IMR-90 (cell line): ENCODE data around the gene TRIM66. TPM values are rescaled to one million over a fixed set of nuclear protein-coding genes. Genes with fewer than 3 reads are reported as not detected.

Source experiments
- ATAC-seq: fragments of 200-7000 bp; cut with Tn5 transposase; 2 replicates; pipeline ENCODE4 v1.9.1; 2020; ENCODE audit warnings: low read depth, mild to moderate bottlenecking, moderate library complexity
- BruUV-seq: library from RNA; stranded (reverse); fragments of 400-500 nt; replicated peaks from 2 replicates; lab custom pipeline; 2021; lab: Mats Ljungman, UMichigan
- CTCF ChIA-PET: fragments of 300-600 bp; formaldehyde crosslinking; extraction: SDS; loops from one replicate; lab custom pipeline; 2021; ENCODE audit warnings: antibody characterized with exemption; lab: Yijun Ruan, JAX
- POLR2A ChIA-PET: fragments of 300-600 bp; sonication (Branson Sonifier 250); formaldehyde crosslinking; loops from one replicate; lab custom pipeline; 2022; ENCODE audit warnings: antibody characterized with exemption; ENCODE audit not compliant: unreplicated experiment; lab: Charles Lee
- DNase-seq: peaks from one replicate; pipeline ENCODE4 v3.0.0; 2013
- H2AFZ ChIP-seq: replicated peaks from 2 replicates; pipeline ENCODE3; 2013; ENCODE audit warnings: low read length, mild to moderate bottlenecking; ENCODE audit not compliant: poor library complexity
- H2AK5ac ChIP-seq: 2 replicates; pipeline ENCODE4 v1.6.1; 2013; ENCODE audit warnings: low read depth, low read length, inconsistent platforms
- H2AK9ac ChIP-seq: replicated peaks from 2 replicates; pipeline ENCODE3; 2013; ENCODE audit warnings: mild to moderate bottlenecking, low read depth, low read length, moderate library complexity; ENCODE audit not compliant: poor library complexity
- H2BK120ac ChIP-seq: 2 replicates; pipeline ENCODE4 v1.6.1; 2013; ENCODE audit warnings: low read depth, low read length, inconsistent platforms
- H2BK15ac ChIP-seq: 3 replicates; pipeline ENCODE4 v1.6.1; 2013; ENCODE audit warnings: low read depth, low read length, inconsistent platforms
- H2BK20ac ChIP-seq: 2 replicates; pipeline ENCODE4 v1.6.1; 2013; ENCODE audit warnings: low read depth, mild to moderate bottlenecking, inconsistent platforms, low read length, moderate library complexity
- H2BK5ac ChIP-seq: 2 replicates; pipeline ENCODE4 v1.6.1; 2013; ENCODE audit warnings: mild to moderate bottlenecking, low read depth, low read length, inconsistent platforms; ENCODE audit not compliant: poor library complexity, severe bottlenecking
- H3K14ac ChIP-seq: replicated peaks from 2 replicates; pipeline ENCODE4 v1.6.1; 2013; ENCODE audit warnings: low read depth, low read length, inconsistent platforms
- H3K18ac ChIP-seq: 2 replicates; pipeline ENCODE4 v1.6.1; 2013; ENCODE audit warnings: low read depth, low read length, control low read depth
- H3K23ac ChIP-seq: 2 replicates; pipeline ENCODE4 v1.6.1; 2013; ENCODE audit warnings: low read depth, low read length, inconsistent platforms
- H3K27ac ChIP-seq: 2 replicates; pipeline ENCODE4 v1.5.1; 2013; ENCODE audit warnings: mild to moderate bottlenecking, control low read depth, low read length; ENCODE audit not compliant: insufficient read depth
- H3K27me3 ChIP-seq: 2 replicates; pipeline ENCODE4 v1.6.1; 2013; ENCODE audit warnings: low read length; ENCODE audit not compliant: control insufficient read depth, insufficient read depth
- H3K36me3 ChIP-seq: 2 replicates; pipeline ENCODE4 v1.6.1; 2013; ENCODE audit warnings: low read length, mixed read lengths; ENCODE audit not compliant: control insufficient read depth, insufficient read depth
- H3K4ac ChIP-seq: 2 replicates; pipeline ENCODE4 v1.6.1; 2013; ENCODE audit warnings: low read depth, low read length, inconsistent platforms
- H3K4me1 ChIP-seq: 2 replicates; pipeline ENCODE4 v1.6.1; 2013; ENCODE audit warnings: low read length, mixed read lengths; ENCODE audit not compliant: control insufficient read depth, insufficient read depth
- H3K4me2 ChIP-seq: 2 replicates; pipeline ENCODE4 v1.6.1; 2013; ENCODE audit warnings: low read depth, mild to moderate bottlenecking, control low read depth, low read length, moderate library complexity
- H3K4me3 ChIP-seq: 2 replicates; pipeline ENCODE4 v1.5.1; 2013; ENCODE audit warnings: low read depth, mild to moderate bottlenecking, control low read depth, low read length, moderate library complexity; ENCODE audit not compliant: insufficient read depth
- H3K56ac ChIP-seq: 2 replicates; pipeline ENCODE4 v1.6.1; 2013; ENCODE audit warnings: low read length, inconsistent platforms; ENCODE audit not compliant: insufficient read depth; ENCODE audit errors: extremely low read depth
- H3K79me1 ChIP-seq, 2 experiments: 2 replicates each; pipeline ENCODE4 v1.6.1; 2013; ENCODE audit warnings: low read length in 2 of 2, inconsistent platforms in 1 of 2, low read depth in 1 of 2
- H3K9ac ChIP-seq: 2 replicates; pipeline ENCODE4 v1.6.1; 2013; ENCODE audit warnings: low read depth, low read length, control low read depth
- H3K9me1 ChIP-seq: 2 replicates; pipeline ENCODE4 v1.6.1; 2013; ENCODE audit warnings: low read length, inconsistent platforms; ENCODE audit not compliant: insufficient read depth
- H3K9me3 ChIP-seq: 2 replicates; pipeline ENCODE4 v1.6.1; 2013; ENCODE audit warnings: low read length; ENCODE audit not compliant: control insufficient read depth, insufficient read depth
- H4K20me1 ChIP-seq: 2 replicates; pipeline ENCODE4 v1.6.1; 2013; ENCODE audit warnings: low read length, inconsistent platforms; ENCODE audit not compliant: insufficient read depth
- H4K5ac ChIP-seq: 2 replicates; pipeline ENCODE4 v1.6.1; 2013; ENCODE audit warnings: mild to moderate bottlenecking, low read depth, low read length, control low read depth
- H4K8ac ChIP-seq, 2 experiments: 2 replicates each; pipeline ENCODE4 v1.6.1; 2013; ENCODE audit warnings: low read depth in 2 of 2, low read length in 2 of 2, control low read depth in 1 of 2, inconsistent platforms in 1 of 2
- H4K91ac ChIP-seq: 2 replicates; pipeline ENCODE4 v1.6.1; 2013; ENCODE audit warnings: low read depth, low read length, inconsistent platforms; ENCODE audit not compliant: insufficient read depth
- CEBPB ChIP-seq: IDR thresholded peaks from 2 replicates; pipeline ENCODE4 v1.6.1; 2012; ENCODE audit warnings: low read depth, low read length, improper control_type of control experiment
- FOS ChIP-seq: fragments of 150-350 bp; IDR thresholded peaks from 2 replicates; pipeline ENCODE4 v1.6.1; 2016; ENCODE audit warnings: low read depth, low read length
- MAFK ChIP-seq: IDR thresholded peaks from 2 replicates; pipeline ENCODE4 v1.6.1; 2012; ENCODE audit warnings: low read depth, low read length, improper control_type of control experiment
- MXI1 ChIP-seq: IDR thresholded peaks from 2 replicates; pipeline ENCODE4 v1.6.1; 2012; ENCODE audit warnings: low read depth, mild to moderate bottlenecking, low read length, moderate library complexity, borderline replicate concordance
- NFE2L2 ChIP-seq: fragments of 150-350 bp; IDR thresholded peaks from 2 replicates; pipeline ENCODE4 v1.6.1; 2016; ENCODE audit warnings: low read depth, mild to moderate bottlenecking, low read length
- RCOR1 ChIP-seq: IDR thresholded peaks from 2 replicates; pipeline ENCODE4 v1.6.1; 2012; ENCODE audit warnings: mild to moderate bottlenecking, low read length, improper control_type of control experiment; ENCODE audit not compliant: insufficient replicate concordance
- SMC3 ChIP-seq: fragments of 150-350 bp; IDR thresholded peaks from 2 replicates; pipeline ENCODE4 v1.6.1; 2016; ENCODE audit warnings: low read depth, mild to moderate bottlenecking, antibody characterized with exemption, low read length, moderate library complexity
- WGBS, 2 experiments: methylation state at CpG; one replicate each; pipeline versions ENCODE4 v1.1.5 to v1.1.7; 2013; ENCODE audit warnings: missing lambda C conversion rate in 2 of 2; ENCODE audit not compliant: insufficient read length in 1 of 2; ENCODE audit errors: extremely low coverage in 2 of 2; 5-methylcytosine and 5-hydroxymethylcytosine counted together
- dilution Hi-C: fragments of 300-500 bp; cut with HindIII; formaldehyde crosslinking; loops from one replicate; pipeline ENCODE4 v1.14.3; 2018; ENCODE audit warnings: low sequenced_read_pairs; ENCODE audit not compliant: unreplicated experiment
- in situ Hi-C: fragments of 300-500 bp; cut with MboI; formaldehyde crosslinking; loops from 3 replicates; pipeline ENCODE4 v1.14.3; 2019; ENCODE audit warnings: low sequenced_read_pairs, inconsistent platforms, mixed read lengths
- intact Hi-C: fragments of 100-400 bp; cut with micrococcal nuclease; formaldehyde crosslinking; loops from 2 replicates; pipeline ENCODE4 v1.10.0; 2022
- polyA plus RNA-seq, 3 experiments: library from polyadenylated mRNA; depleted of rRNA; stranded (reverse); fragments of >200 nt; gene quantifications; 2 replicates each; pipeline ENCODE4 v1.2.3, GENCODE V29; 2012; ENCODE audit warnings: low replicate concordance in 1 of 3
- total RNA-seq: library from RNA; depleted of rRNA; stranded (reverse); fragments of >200 nt; gene quantifications from 2 replicates; pipeline ENCODE4 v1.2.3, GENCODE V29; 2012
- TF ChIP-seq, protein P1 (sequence below): fragments of 150-350 bp; IDR thresholded peaks from 2 replicates; pipeline ENCODE4 v1.6.1; 2017; ENCODE audit warnings: mild to moderate bottlenecking, antibody characterized with exemption, low read length, low read depth
- TF ChIP-seq, protein P2 (sequence below): fragments of 150-350 bp; IDR thresholded peaks from 2 replicates; pipeline ENCODE4 v1.6.1; 2016; ENCODE audit warnings: low read depth, mild to moderate bottlenecking, low read length, moderate library complexity, borderline replicate concordance

TRIM66 gene
- total and polyA plus RNA-seq, 2 of the 4 experiments (the other 2 are of a cell fraction) = 4.4 to 5.0 TPM

DNA sequence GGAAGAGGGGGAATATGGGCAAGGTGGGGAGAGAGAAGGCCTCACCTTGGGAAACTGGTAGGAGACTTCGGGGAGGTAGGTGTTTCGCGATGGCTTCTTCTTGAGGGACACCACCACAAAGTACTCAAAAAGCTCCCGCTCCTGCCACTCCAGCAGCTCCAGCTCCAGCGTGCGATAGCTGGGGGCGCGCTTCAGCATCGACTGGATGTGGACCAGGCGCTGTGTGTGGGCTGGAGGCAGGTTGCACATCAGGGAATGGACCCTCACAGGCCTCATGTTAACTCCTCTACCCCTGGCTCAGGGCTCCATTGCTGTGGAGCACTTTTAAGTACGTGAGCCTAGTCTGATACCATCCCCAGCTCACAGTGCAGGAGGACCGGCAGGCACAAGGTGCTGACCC lies 30.0 kb upstream of the TRIM66 start:
- Histone ChIP-seq H3K14ac (no peak overlapping the region), H3K36me3 (peaks cover 65% of the 10 kb centered on the region), H2AK5ac (peak overlapping the region; percentile 75), H3K4ac (peak overlapping the region; percentile 66), H2BK120ac (no peak overlapping the region; the same call in 1 of the 2 replicates), H3K18ac (no peak overlapping the region), H4K91ac (peak overlapping the region; percentile 77), H3K4me2 (no peak overlapping the region), H4K20me1 (no peaks in the 10 kb centered on the region), H3K27ac (peak overlapping the region; percentile 32; the same call in 1 of the 2 replicates), H2BK15ac (0 out of 3 replicates have a peak overlapping the region, but pooled peaks have one; percentile 11), H3K4me3 (no peak overlapping the region), H2BK5ac (no peak overlapping the region), H3K56ac (no peak overlapping the region), H3K79me1 (peaks cover 22 to 80% of the 10 kb centered on the region in 2 experiments; a peak in 3 of 4 replicates), H3K9ac (no peak overlapping the region), H3K4me1 (peaks cover 25% of the 10 kb centered on the region), H3K9me3 (no peaks in the 10 kb centered on the region), H3K23ac (no peak overlapping the region), H3K27me3 (no peaks in the 10 kb centered on the region), H2AK9ac (no peak overlapping the region), H4K8ac (peak overlapping the region in 1 of 2 experiments; percentile 0; a peak in 1 of 4 replicates), H3K9me1 (peaks cover 40% of the 10 kb centered on the region), H4K5ac (no peak overlapping the region), H2AFZ (peak overlapping the region; percentile 23), H2BK20ac (no peak overlapping the region)
- in situ Hi-C loops = no loop called here
- WGBS, 2 experiments = 84% methylated on average over 2 of the region's 12 CpGs; no CpG with 5 or more reads in 1 of the 2 experiments
- TF ChIP-seq NFE2L2 (no peak), RCOR1 (no peak), SMC3 (no peak), MXI1 (no peak), FOS (no peak), MAFK (no peak), CEBPB (no peak)
- TF ChIP-seq, protein P1, sequence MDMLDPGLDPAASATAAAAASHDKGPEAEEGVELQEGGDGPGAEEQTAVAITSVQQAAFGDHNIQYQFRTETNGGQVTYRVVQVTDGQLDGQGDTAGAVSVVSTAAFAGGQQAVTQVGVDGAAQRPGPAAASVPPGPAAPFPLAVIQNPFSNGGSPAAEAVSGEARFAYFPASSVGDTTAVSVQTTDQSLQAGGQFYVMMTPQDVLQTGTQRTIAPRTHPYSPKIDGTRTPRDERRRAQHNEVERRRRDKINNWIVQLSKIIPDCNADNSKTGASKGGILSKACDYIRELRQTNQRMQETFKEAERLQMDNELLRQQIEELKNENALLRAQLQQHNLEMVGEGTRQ = no peak
- TF ChIP-seq, protein P2, sequence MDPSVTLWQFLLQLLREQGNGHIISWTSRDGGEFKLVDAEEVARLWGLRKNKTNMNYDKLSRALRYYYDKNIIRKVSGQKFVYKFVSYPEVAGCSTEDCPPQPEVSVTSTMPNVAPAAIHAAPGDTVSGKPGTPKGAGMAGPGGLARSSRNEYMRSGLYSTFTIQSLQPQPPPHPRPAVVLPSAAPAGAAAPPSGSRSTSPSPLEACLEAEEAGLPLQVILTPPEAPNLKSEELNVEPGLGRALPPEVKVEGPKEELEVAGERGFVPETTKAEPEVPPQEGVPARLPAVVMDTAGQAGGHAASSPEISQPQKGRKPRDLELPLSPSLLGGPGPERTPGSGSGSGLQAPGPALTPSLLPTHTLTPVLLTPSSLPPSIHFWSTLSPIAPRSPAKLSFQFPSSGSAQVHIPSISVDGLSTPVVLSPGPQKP = no peak
- no peak for ATAC-seq
- intact Hi-C loops = no loop called here
- DNase-seq = no peak
- BruUV-seq = no TSS peak
- ChIA-PET POLR2A (no interaction called here), CTCF (no interaction called here)
- dilution Hi-C loops = no loop called here
